HL-60 (cell line): ENCODE data around the gene MARCHF9.

ENCODE experiments used
- GABPA ChIP-seq: IDR thresholded peaks from 2 replicates; pipeline ENCODE4 v1.6.1; 2012; ENCODE audit warnings: low read depth
- POLR2AphosphoS5 ChIP-seq: IDR thresholded peaks from 2 replicates; pipeline ENCODE4 v1.6.1; 2012; ENCODE audit warnings: low read depth
- SPI1 ChIP-seq: IDR thresholded peaks from 2 replicates; pipeline ENCODE4 v1.6.1; 2012; ENCODE audit warnings: low read depth, mild to moderate bottlenecking, borderline replicate concordance
- TF ChIP-seq, protein P1 (sequence below): IDR thresholded peaks from one replicate; pipeline ENCODE4 v1.5.1; 2011; ENCODE audit warnings: low read length, control low read depth, inconsistent platforms; ENCODE audit not compliant: insufficient read depth
- TF ChIP-seq, protein P2 (sequence below): IDR thresholded peaks from 2 replicates; pipeline ENCODE4 v1.6.1; 2012; ENCODE audit warnings: low read depth; ENCODE audit not compliant: insufficient replicate concordance

DNA sequence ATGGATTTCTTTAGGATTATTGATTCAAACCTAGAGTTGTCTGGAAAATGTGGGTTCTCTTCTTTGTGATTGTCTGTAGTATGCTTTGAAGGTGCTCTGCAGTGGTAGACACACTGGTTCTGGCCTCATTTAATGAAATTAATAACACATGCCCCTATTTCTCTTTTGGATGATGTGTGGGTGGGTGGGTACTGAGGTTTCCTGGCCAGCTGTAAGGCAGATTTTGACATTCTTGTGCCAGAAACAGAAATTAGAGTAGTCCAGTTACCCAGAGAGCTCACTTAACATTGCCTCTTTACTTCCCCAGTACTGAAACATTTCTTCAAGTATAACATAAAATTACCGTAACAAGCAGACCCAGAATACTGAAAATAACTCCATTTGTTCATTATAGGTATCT is 42.1 kb downstream of the MARCHF9 start:
- TF ChIP-seq, protein P1, sequence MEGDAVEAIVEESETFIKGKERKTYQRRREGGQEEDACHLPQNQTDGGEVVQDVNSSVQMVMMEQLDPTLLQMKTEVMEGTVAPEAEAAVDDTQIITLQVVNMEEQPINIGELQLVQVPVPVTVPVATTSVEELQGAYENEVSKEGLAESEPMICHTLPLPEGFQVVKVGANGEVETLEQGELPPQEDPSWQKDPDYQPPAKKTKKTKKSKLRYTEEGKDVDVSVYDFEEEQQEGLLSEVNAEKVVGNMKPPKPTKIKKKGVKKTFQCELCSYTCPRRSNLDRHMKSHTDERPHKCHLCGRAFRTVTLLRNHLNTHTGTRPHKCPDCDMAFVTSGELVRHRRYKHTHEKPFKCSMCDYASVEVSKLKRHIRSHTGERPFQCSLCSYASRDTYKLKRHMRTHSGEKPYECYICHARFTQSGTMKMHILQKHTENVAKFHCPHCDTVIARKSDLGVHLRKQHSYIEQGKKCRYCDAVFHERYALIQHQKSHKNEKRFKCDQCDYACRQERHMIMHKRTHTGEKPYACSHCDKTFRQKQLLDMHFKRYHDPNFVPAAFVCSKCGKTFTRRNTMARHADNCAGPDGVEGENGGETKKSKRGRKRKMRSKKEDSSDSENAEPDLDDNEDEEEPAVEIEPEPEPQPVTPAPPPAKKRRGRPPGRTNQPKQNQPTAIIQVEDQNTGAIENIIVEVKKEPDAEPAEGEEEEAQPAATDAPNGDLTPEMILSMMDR = no peak
- TF ChIP-seq POLR2AphosphoS5 (no peak), GABPA (no peak), SPI1 (no peak)
- TF ChIP-seq, protein P2, sequence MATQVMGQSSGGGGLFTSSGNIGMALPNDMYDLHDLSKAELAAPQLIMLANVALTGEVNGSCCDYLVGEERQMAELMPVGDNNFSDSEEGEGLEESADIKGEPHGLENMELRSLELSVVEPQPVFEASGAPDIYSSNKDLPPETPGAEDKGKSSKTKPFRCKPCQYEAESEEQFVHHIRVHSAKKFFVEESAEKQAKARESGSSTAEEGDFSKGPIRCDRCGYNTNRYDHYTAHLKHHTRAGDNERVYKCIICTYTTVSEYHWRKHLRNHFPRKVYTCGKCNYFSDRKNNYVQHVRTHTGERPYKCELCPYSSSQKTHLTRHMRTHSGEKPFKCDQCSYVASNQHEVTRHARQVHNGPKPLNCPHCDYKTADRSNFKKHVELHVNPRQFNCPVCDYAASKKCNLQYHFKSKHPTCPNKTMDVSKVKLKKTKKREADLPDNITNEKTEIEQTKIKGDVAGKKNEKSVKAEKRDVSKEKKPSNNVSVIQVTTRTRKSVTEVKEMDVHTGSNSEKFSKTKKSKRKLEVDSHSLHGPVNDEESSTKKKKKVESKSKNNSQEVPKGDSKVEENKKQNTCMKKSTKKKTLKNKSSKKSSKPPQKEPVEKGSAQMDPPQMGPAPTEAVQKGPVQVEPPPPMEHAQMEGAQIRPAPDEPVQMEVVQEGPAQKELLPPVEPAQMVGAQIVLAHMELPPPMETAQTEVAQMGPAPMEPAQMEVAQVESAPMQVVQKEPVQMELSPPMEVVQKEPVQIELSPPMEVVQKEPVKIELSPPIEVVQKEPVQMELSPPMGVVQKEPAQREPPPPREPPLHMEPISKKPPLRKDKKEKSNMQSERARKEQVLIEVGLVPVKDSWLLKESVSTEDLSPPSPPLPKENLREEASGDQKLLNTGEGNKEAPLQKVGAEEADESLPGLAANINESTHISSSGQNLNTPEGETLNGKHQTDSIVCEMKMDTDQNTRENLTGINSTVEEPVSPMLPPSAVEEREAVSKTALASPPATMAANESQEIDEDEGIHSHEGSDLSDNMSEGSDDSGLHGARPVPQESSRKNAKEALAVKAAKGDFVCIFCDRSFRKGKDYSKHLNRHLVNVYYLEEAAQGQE = no peak
